SW 1271 (cell line): ENCODE measurements around the gene USHBP1.
A peak's percentile ranks its signal among the peaks of the same experiment; 100 is the strongest.
"Not testable (repeated sequence)": the region's sequence is repeated elsewhere in the genome, so short reads cannot be mapped to it uniquely, and the experiment has no call there.

ENCODE experiments used
- DNase-seq, 2 experiments: peaks; one replicate each; lab custom pipeline; 2025; lab: John Stamatoyannopoulos, UW

USHBP1 gene

GRCh38 chr19:17264641-17264979 is at the start of gene USHBP1:
USHBP1 (minus strand) TSS chr19:17264745; CDS start chr19:17264299, 446 bp downstream.
- no peak for DNase-seq

- no peak for DNase-seq
Measured at GRCh38 chr19:17314007-17314593, 49.6 kb upstream of the USHBP1 start.

- no peak for DNase-seq
Measured at GRCh38 chr19:17312189-17313113, 47.9 kb upstream of the USHBP1 start.

GRCh38 chr19:17311455-17312188 is 47.1 kb upstream of the USHBP1 start:
- peak; percentile 56 to 57 for DNase-seq

- peak in 1 of 2 experiments; percentile 55 for DNase-seq
Measured at GRCh38 chr19:17309965-17310461, 45.5 kb upstream of the USHBP1 start.

GRCh38 chr19:17309198-17309964 is 44.8 kb upstream of the USHBP1 start, which contains the start of gene DDA1:
DDA1 (plus strand) TSS chr19:17309563; CDS start chr19:17309655, 92 bp downstream.
- peak; percentile 99 for DNase-seq

GRCh38 chr19:17307876-17308377 is 43.4 kb upstream of the USHBP1 start:
- no peak for DNase-seq

GRCh38 chr19:17306285-17306714 is 41.8 kb upstream of the USHBP1 start:
- no peak for DNase-seq

- DNase-seq: peak; percentile 98 to 99
Measured at GRCh38 chr19:17305517-17306284, 41.2 kb upstream of the USHBP1 start, which contains the start of gene MRPL34. MRPL34 (plus strand) TSS chr19:17305872; CDS start chr19:17305893, 21 bp downstream.

- no peak for DNase-seq
Measured at GRCh38 chr19:17305216-17305516, 40.6 kb upstream of the USHBP1 start.

- DNase-seq: no peak
Measured at GRCh38 chr19:17304386-17305215, 40.1 kb upstream of the USHBP1 start.

GRCh38 chr19:17303940-17304267 is 39.4 kb upstream of the USHBP1 start:
- DNase-seq: no peak

GRCh38 chr19:17303167-17303939 is 38.8 kb upstream of the USHBP1 start, which contains the start of gene ABHD8:
ABHD8 (minus strand) TSS chr19:17303425; CDS start chr19:17301616, 1,809 bp downstream.
- peak; percentile 86 to 93 for DNase-seq

- DNase-seq: no peak
Measured at GRCh38 chr19:17302391-17303166, 38.0 kb upstream of the USHBP1 start.

GRCh38 chr19:17300992-17301619 is 36.6 kb upstream of the USHBP1 start:
- no peak for DNase-seq

- peak in 1 of 2 experiments; percentile 11 for DNase-seq
Measured at GRCh38 chr19:17296976-17297375, 32.4 kb upstream of the USHBP1 start.

- DNase-seq: peak in 1 of 2 experiments; percentile 61
Measured at GRCh38 chr19:17296273-17296672, 31.7 kb upstream of the USHBP1 start.

- DNase-seq: not testable (repeated sequence)
Measured at GRCh38 chr19:17295551-17295950, 31.0 kb upstream of the USHBP1 start.
